DND-41 (cell line): ENCODE results near the gene FCRL2.

Source experiments
- CTCF ChIP-seq: IDR thresholded peaks from 2 replicates; pipeline ENCODE4 v1.5.1; 2012; ENCODE audit warnings: borderline replicate concordance, low read length, moderate library complexity, mild to moderate bottlenecking; ENCODE audit not compliant: poor library complexity, severe bottlenecking; ENCODE audit errors: extremely low read depth
- EZH2 ChIP-seq: IDR thresholded peaks from 3 replicates; pipeline ENCODE4 v1.6.1; 2012; ENCODE audit warnings: borderline replicate concordance, low read depth, mild to moderate bottlenecking, moderate library complexity, low read length, inconsistent platforms; ENCODE audit not compliant: severe bottlenecking

GRCh38 chr1:157724537-157725220, 52.3 kb downstream of the FCRL2 start:
- no peak for TF ChIP-seq CTCF
- no peak for TF ChIP-seq EZH2
